H1 (cell line): Measurements from ENCODE around the gene VPS37C. TPM values are rescaled to one million over a fixed set of nuclear protein-coding genes. Genes with fewer than 3 reads are reported as not detected.

Experiments used
- CTCF ChIA-PET: fragments of 300-600 bp; sonication (Branson Sonifier 250); formaldehyde crosslinking; loops from one replicate; lab custom pipeline; 2021; ENCODE audit not compliant: partially characterized antibody; lab: Charles Lee
- POLR2A ChIA-PET: fragments of 300-600 bp; sonication (Branson Sonifier 250); formaldehyde crosslinking; loops from one replicate; lab custom pipeline; 2021; ENCODE audit warnings: inconsistent platforms; ENCODE audit not compliant: partially characterized antibody; lab: Charles Lee
- DNase-seq, 2 experiments: peaks; one replicate each; pipeline versions ENCODE4 v3.0.0 to v3.0.0-alpha.2; 2010 to 2022; ENCODE audit warnings: low spot score in 2 of 2, low read depth in 1 of 2, mixed read lengths in 1 of 2
- FAIRE-seq: peaks from 2 replicates; lab custom pipeline; 2011; peaks lifted over from hg19 to GRCh38; lab: Jason Lieb, UNC
- H2AFZ ChIP-seq: 2 replicates; pipeline ENCODE4 v1.8.1; 2012; ENCODE audit warnings: low read length, inconsistent platforms
- H2AK5ac ChIP-seq: 2 replicates; pipeline ENCODE4 v1.6.1; 2013; ENCODE audit warnings: low read depth, low read length
- H2BK120ac ChIP-seq: replicated peaks from 2 replicates; pipeline ENCODE3; 2013; ENCODE audit warnings: low read depth, low read length, inconsistent platforms
- H2BK12ac ChIP-seq: 2 replicates; pipeline ENCODE4 v1.6.1; 2013; ENCODE audit warnings: low read depth, low read length
- H2BK15ac ChIP-seq: 2 replicates; pipeline ENCODE4 v1.6.1; 2013; ENCODE audit warnings: low read length
- H2BK20ac ChIP-seq: 2 replicates; pipeline ENCODE4 v1.6.1; 2013; ENCODE audit warnings: low read length
- H2BK5ac ChIP-seq: 2 replicates; pipeline ENCODE4 v1.6.1; 2013; ENCODE audit warnings: low read depth, low read length
- H3K14ac ChIP-seq: 2 replicates; pipeline ENCODE4 v1.6.1; 2013; ENCODE audit warnings: inconsistent platforms; ENCODE audit not compliant: insufficient read length
- H3K18ac ChIP-seq: 2 replicates; pipeline ENCODE4 v1.6.1; 2013; ENCODE audit warnings: low read length; ENCODE audit errors: extremely low read depth
- H3K23ac ChIP-seq: 2 replicates; pipeline ENCODE4 v1.6.1; 2013; ENCODE audit warnings: inconsistent platforms; ENCODE audit not compliant: insufficient read length
- H3K23me2 ChIP-seq: 2 replicates; pipeline ENCODE4 v1.6.1; 2013; ENCODE audit warnings: low read depth, low read length
- H3K27ac ChIP-seq: 2 replicates; pipeline ENCODE4 v1.6.1; 2011; ENCODE audit warnings: low read depth, low read length, inconsistent platforms
- H3K27me3 ChIP-seq, 4 experiments: replicated peaks in 1 of 4; 1 replicate in 1 of 4; 2 replicates in 3 of 4; pipeline versions ENCODE4 v1.6.1 to v1.8.1; 2011 to 2013; ENCODE audit warnings: low read length in 3 of 4, mild to moderate bottlenecking in 3 of 4, inconsistent platforms in 2 of 4, mixed read lengths in 2 of 4, moderate library complexity in 1 of 4; ENCODE audit not compliant: control insufficient read depth in 3 of 4, insufficient read depth in 3 of 4; ENCODE audit errors: extremely low read depth in 1 of 4
- H3K36me3 ChIP-seq, 4 experiments: 2 replicates each; pipeline versions ENCODE4 v1.6.1 to v1.8.1; 2011 to 2013; ENCODE audit warnings: mild to moderate bottlenecking in 4 of 4, low read length in 3 of 4, moderate library complexity in 2 of 4, control low read depth in 1 of 4, inconsistent platforms in 1 of 4; ENCODE audit not compliant: insufficient read depth in 4 of 4, control insufficient read depth in 2 of 4
- H3K4ac ChIP-seq: replicated peaks from 2 replicates; pipeline ENCODE3; 2013; ENCODE audit warnings: low read length, low read depth, mixed read lengths, inconsistent platforms; ENCODE audit not compliant: insufficient read length
- H3K4me1 ChIP-seq, 4 experiments: replicated peaks in 1 of 4; 1 replicate in 1 of 4; 2 replicates in 3 of 4; pipeline versions ENCODE4 v1.6.1 to v1.8.1; 2011 to 2013; ENCODE audit warnings: low read length in 3 of 4, inconsistent platforms in 2 of 4, mixed read lengths in 1 of 4; ENCODE audit not compliant: insufficient read depth in 4 of 4, control insufficient read depth in 3 of 4
- H3K4me2 ChIP-seq, 2 experiments: 2 replicates each; pipeline versions ENCODE4 v1.6.1 to v1.8.1; 2011 to 2013; ENCODE audit warnings: low read depth in 2 of 2, low read length in 2 of 2, control low read depth in 1 of 2, inconsistent platforms in 1 of 2, mild to moderate bottlenecking in 1 of 2; ENCODE audit not compliant: insufficient read depth in 1 of 2
- H3K4me3 ChIP-seq, 4 experiments: fragments of 200-600, 300-600 bp in 1 of 4; sonication (generic), shearing (Covaris generic), sonication (Bioruptor Twin) in 1 of 4; 2 replicates each; pipeline versions ENCODE4 v1.5.1 to v1.8.1; 2011 to 2016; ENCODE audit warnings: low read length in 4 of 4, low read depth in 3 of 4, control low read depth in 2 of 4, inconsistent platforms in 2 of 4, mild to moderate bottlenecking in 2 of 4, mixed read lengths in 1 of 4, moderate library complexity in 1 of 4; ENCODE audit not compliant: insufficient read depth in 2 of 4; ENCODE audit errors: extremely low read depth in 1 of 4
- H3K56ac ChIP-seq: replicated peaks from 2 replicates; pipeline ENCODE3; 2013; ENCODE audit warnings: low read depth, mild to moderate bottlenecking, mixed read lengths, low read length, inconsistent platforms; ENCODE audit not compliant: insufficient read length
- H3K79me1 ChIP-seq: 2 replicates; pipeline ENCODE4 v1.6.1; 2013; ENCODE audit warnings: low read depth, low read length, control low read depth
- H3K79me2 ChIP-seq, 2 experiments: 2 replicates each; pipeline versions ENCODE4 v1.6.1 to v1.8.1; 2012 to 2013; ENCODE audit warnings: low read length in 2 of 2, mild to moderate bottlenecking in 2 of 2, inconsistent platforms in 1 of 2; ENCODE audit not compliant: insufficient read depth in 2 of 2, control insufficient read depth in 1 of 2
- H3K9ac ChIP-seq, 4 experiments: replicated peaks in 1 of 4; 1 replicate in 1 of 4; 2 replicates in 3 of 4; pipeline versions ENCODE4 v1.6.1 to v1.8.1; 2011 to 2013; ENCODE audit warnings: low read depth in 3 of 4, low read length in 3 of 4, control low read depth in 2 of 4, mild to moderate bottlenecking in 2 of 4, moderate library complexity in 2 of 4, inconsistent platforms in 1 of 4; ENCODE audit errors: extremely low read depth in 1 of 4
- H3K9me3 ChIP-seq, 2 experiments: 2 replicates each; pipeline versions ENCODE4 v1.6.1 to v1.8.1; 2012 to 2013; ENCODE audit warnings: mild to moderate bottlenecking in 2 of 2, moderate library complexity in 2 of 2, control low read depth in 1 of 2, inconsistent platforms in 1 of 2, low read depth in 1 of 2, low read length in 1 of 2, mixed read lengths in 1 of 2; ENCODE audit not compliant: insufficient read depth in 2 of 2
- H4K20me1 ChIP-seq, 2 experiments: replicated peaks in 1 of 2; 2 replicates each; pipeline versions ENCODE3 to v1.8.1; 2011 to 2013; ENCODE audit warnings: inconsistent platforms in 2 of 2, low read length in 2 of 2, mild to moderate bottlenecking in 1 of 2; ENCODE audit not compliant: insufficient read depth in 2 of 2, control insufficient read depth in 1 of 2
- H4K5ac ChIP-seq: 2 replicates; pipeline ENCODE4 v1.6.1; 2013; ENCODE audit warnings: low read length, low read depth, mixed read lengths, inconsistent platforms; ENCODE audit not compliant: insufficient read length
- H4K8ac ChIP-seq: 2 replicates; pipeline ENCODE4 v1.8.0; 2013; ENCODE audit warnings: mild to moderate bottlenecking, moderate library complexity, low read length, inconsistent platforms; ENCODE audit not compliant: insufficient read depth; ENCODE audit errors: extremely low read depth
- H4K91ac ChIP-seq: replicated peaks from 2 replicates; pipeline ENCODE3; 2013; ENCODE audit warnings: low read length, mixed read lengths, inconsistent platforms; ENCODE audit not compliant: insufficient read length
- CHD2 ChIP-seq: IDR thresholded peaks from 2 replicates; pipeline ENCODE4 v1.6.1; 2012; ENCODE audit warnings: low read length, improper control_type of control experiment
- HDAC2 ChIP-seq, 2 experiments: fragments of 300-600 bp in 1 of 2; sonication (generic) in 1 of 2; IDR thresholded peaks; 2 replicates each; pipeline ENCODE4 v1.6.1; 2011 to 2012; ENCODE audit warnings: low read depth in 2 of 2, low read length in 2 of 2, mild to moderate bottlenecking in 2 of 2, moderate library complexity in 2 of 2, borderline replicate concordance in 1 of 2, inconsistent platforms in 1 of 2
- JUN ChIP-seq: IDR thresholded peaks from 2 replicates; pipeline ENCODE4 v1.6.1; 2011; ENCODE audit warnings: low read depth, mild to moderate bottlenecking, improper control_type of control experiment, low read length
- KDM1A ChIP-seq: fragments of 200-600, 300-600 bp; sonication (generic); IDR thresholded peaks from 2 replicates; pipeline ENCODE4 v1.7.1; 2016; ENCODE audit warnings: mild to moderate bottlenecking, low read length, borderline replicate concordance
- KDM4A ChIP-seq: IDR thresholded peaks from one replicate; pipeline ENCODE4 v1.7.1; 2012; ENCODE audit warnings: low read depth, mild to moderate bottlenecking, moderate library complexity, low read length, inconsistent platforms; ENCODE audit not compliant: severe bottlenecking
- MAX ChIP-seq: IDR thresholded peaks from 2 replicates; pipeline ENCODE4 v1.6.1; 2012; ENCODE audit warnings: inconsistent platforms
- SIN3A ChIP-seq, 2 experiments: IDR thresholded peaks in 1 of 2; conservative IDR thresholded peaks in 1 of 2; 2 replicates each; pipeline ENCODE4 v1.6.1; 2011 to 2012; ENCODE audit warnings: low read length in 2 of 2, improper control_type of control experiment in 1 of 2, low read depth in 1 of 2, mild to moderate bottlenecking in 1 of 2
- SP1 ChIP-seq: IDR thresholded peaks from 2 replicates; pipeline ENCODE4 v1.6.1; 2011; ENCODE audit warnings: low read depth, low read length
- SP4 ChIP-seq: IDR thresholded peaks from 2 replicates; pipeline ENCODE4 v1.6.1; 2012; ENCODE audit warnings: low read length, inconsistent platforms
- WGBS, 2 experiments: shearing (Covaris generic) in 1 of 2; methylation state at CpG; one replicate each; pipeline versions ENCODE4 v1.1.6 to v1.1.7; 2013 to 2015; ENCODE audit warnings: low lambda C conversion rate in 2 of 2, mixed read lengths in 2 of 2, inconsistent platforms in 1 of 2, low coverage in 1 of 2, missing lambda C conversion rate in 1 of 2; ENCODE audit not compliant: insufficient replicate concordance in 2 of 2, insufficient coverage in 1 of 2, insufficient read length in 1 of 2; ENCODE audit errors: extremely low coverage in 1 of 2, missing lambda C conversion rate in 1 of 2; 5-methylcytosine and 5-hydroxymethylcytosine counted together
- polyA plus RNA-seq, 7 experiments: library from polyadenylated mRNA; depleted of rRNA in 3 of 7; stranded (reverse) in 5 of 7; unstranded in 2 of 7; fragments of >200 nt in 5 of 7; fragments of 200-250 nt in 2 of 7; gene quantifications; 1 replicate in 5 of 7; 2 replicates in 1 of 7; 4 replicates in 1 of 7; pipeline versions ENCODE4 v1.2.1 to v1.2.3, GENCODE V29; 2011 to 2013; ENCODE audit warnings: missing spikeins in 2 of 7, mixed read lengths in 2 of 7
- total RNA-seq: library from RNA; stranded (reverse); fragmentation: NEBNext Ultra II Directional; extraction: Animal tissue kit (Norgen Biotek cat#: 25700); gene quantifications from 2 replicates; pipeline ENCODE4 v1.2.1, GENCODE V29; 2021

The VPS37C gene
- total and polyA plus RNA-seq, 2 of the 8 experiments (the other 6 are each of a cell fraction or from before 2014, with no cell fraction given), result 12.9 to 21.0 TPM

GRCh38 chr11:61160487-61161189, 588 bp downstream of the VPS37C start:
- Histone ChIP-seq H3K36me3 (no peaks in the 10 kb centered on the region), H3K14ac (no peak overlapping the region), H2AFZ (0 out of 2 replicates have a peak overlapping the region, but pooled peaks have one; percentile 54), H3K27me3 (no peaks in the 10 kb centered on the region), H3K9ac (peak overlapping the region in 3 of 4 experiments; percentile 16 to 71 (median 71); a peak in 4 of 7 replicates), H4K5ac (peak overlapping the region; percentile 17), H2AK5ac (0 out of 2 replicates have a peak overlapping the region, but pooled peaks have one; percentile 19), H3K4me3 (peak overlapping the region; percentile 70 to 83 (median 77)), H2BK15ac (peak overlapping the region; percentile 12; the same call in 1 of the 2 replicates), H3K4me2 (peak overlapping the region; percentile 81 to 85), H2BK120ac (no peak overlapping the region), H4K8ac (peak overlapping the region; percentile 96), H3K4ac (peak overlapping the region; percentile 15), H2BK12ac (no peak overlapping the region), H3K9me3 (no peaks in the 10 kb centered on the region), H3K23ac (no peak overlapping the region), H3K27ac (peak overlapping the region; percentile 52; the same call in 1 of the 2 replicates), H4K91ac (no peak overlapping the region), H3K79me1 (no peaks in the 10 kb centered on the region; the same call in 1 of the 2 replicates), H3K79me2 (peaks cover 2 to 43% of the 10 kb centered on the region in 2 experiments; a peak in 2 of 4 replicates), H2BK20ac (no peak overlapping the region), H3K4me1 (peaks cover 0 to 7% (median 2%) of the 10 kb centered on the region in 4 experiments; a peak in 3 of 7 replicates), H4K20me1 (peaks cover 0 to 4% of the 10 kb centered on the region in 2 experiments), H2BK5ac (peak overlapping the region; percentile 22; the same call in 1 of the 2 replicates), H3K56ac (no peak overlapping the region), H3K23me2 (peaks cover 6% of the 10 kb centered on the region), H3K18ac (peak overlapping the region; percentile 25; the same call in 1 of the 2 replicates)
- WGBS, 2 experiments, result 38% methylated on average over 16 of the region's 25 CpGs; no CpG with 5 or more reads in 1 of the 2 experiments
- FAIRE-seq (no peak), DNase-seq (peak in 1 of 2 experiments; percentile 55)
- TF ChIP-seq MAX (peak; percentile 33; the same call in 1 of the 2 replicates), KDM1A (peak; percentile 100), HDAC2 (IDR thresholded peaks at IDR 0.05; ENCODE audit: borderline replicate concordance in 1 of 2, low read depth in 2 of 2, low read length in 2 of 2) (peak in 1 of 2 experiments; percentile 96; a peak in 2 of 4 replicates), KDM4A (peak; percentile 52), CHD2 (no peak), SIN3A (conservative IDR thresholded peaks at IDR 0.05 in 1 of 2, IDR thresholded peaks at IDR 0.05 in 1 of 2; ENCODE audit: low read depth in 1 of 2, low read length in 2 of 2) (no peak), SP4 (0 out of 2 replicates have a peak, but pooled peaks have one; percentile 2), JUN (no peak), SP1 (no peak)
- ChIA-PET CTCF (interaction anchor here (0.8 to 3.9 kb wide), 5 partner anchors 11 to 26 kb away, joined by 3 to 14 read pairs (median 6); no protein-coding TSS in a partner anchor), POLR2A (interaction anchor here (0.8 to 3.1 kb wide), 5 partner anchors 9 to 69 kb away, joined by 3 to 12 read pairs (median 4); no protein-coding TSS in a partner anchor)
